Gastroesophageal sphincter (tissue), 3 donors: Measurements from ENCODE around the gene ERC1.

ENCODE experiments used
- POLR2A ChIP-seq, 2 donors: fragments of 450-650 bp; IDR thresholded peaks; one replicate each; pipeline ENCODE4 v1.6.1; 2017; ENCODE audit warnings: antibody characterized with exemption in 2 of 2, mild to moderate bottlenecking in 2 of 2, moderate library complexity in 1 of 2
- POLR2AphosphoS5 ChIP-seq: sonication (generic); formaldehyde crosslinking; IDR thresholded peaks from one replicate; pipeline ENCODE4 v1.6.1; 2017; ENCODE audit warnings: antibody characterized with exemption
- TF ChIP-seq, protein P1 (sequence below), 4 experiments: fragments of 200-600 bp in 2 of 4; fragments of 450-650 bp in 2 of 4; sonication (generic) in 1 of 4; IDR thresholded peaks; one replicate each; pipeline ENCODE4 v1.5.1; 2017 to 2019; ENCODE audit warnings: antibody characterized with exemption in 4 of 4, mild to moderate bottlenecking in 2 of 4, moderate library complexity in 2 of 4

- TF ChIP-seq POLR2A (IDR thresholded peaks at IDR 0.05) (no peak), POLR2AphosphoS5 (no peak)
- TF ChIP-seq, protein P1, sequence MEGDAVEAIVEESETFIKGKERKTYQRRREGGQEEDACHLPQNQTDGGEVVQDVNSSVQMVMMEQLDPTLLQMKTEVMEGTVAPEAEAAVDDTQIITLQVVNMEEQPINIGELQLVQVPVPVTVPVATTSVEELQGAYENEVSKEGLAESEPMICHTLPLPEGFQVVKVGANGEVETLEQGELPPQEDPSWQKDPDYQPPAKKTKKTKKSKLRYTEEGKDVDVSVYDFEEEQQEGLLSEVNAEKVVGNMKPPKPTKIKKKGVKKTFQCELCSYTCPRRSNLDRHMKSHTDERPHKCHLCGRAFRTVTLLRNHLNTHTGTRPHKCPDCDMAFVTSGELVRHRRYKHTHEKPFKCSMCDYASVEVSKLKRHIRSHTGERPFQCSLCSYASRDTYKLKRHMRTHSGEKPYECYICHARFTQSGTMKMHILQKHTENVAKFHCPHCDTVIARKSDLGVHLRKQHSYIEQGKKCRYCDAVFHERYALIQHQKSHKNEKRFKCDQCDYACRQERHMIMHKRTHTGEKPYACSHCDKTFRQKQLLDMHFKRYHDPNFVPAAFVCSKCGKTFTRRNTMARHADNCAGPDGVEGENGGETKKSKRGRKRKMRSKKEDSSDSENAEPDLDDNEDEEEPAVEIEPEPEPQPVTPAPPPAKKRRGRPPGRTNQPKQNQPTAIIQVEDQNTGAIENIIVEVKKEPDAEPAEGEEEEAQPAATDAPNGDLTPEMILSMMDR (IDR thresholded peaks at IDR 0.05), result no peak
Observed at GRCh38 chr12:1459339-1459738, 468.3 kb downstream of the ERC1 start.
